Measurements from ENCODE around the gene SUMO3. TPM values are rescaled to one million over a fixed set of nuclear protein-coding genes. Genes with fewer than 3 reads are reported as not detected.

SUMO3 gene
- total RNA-seq, 4 donors from 2014 or later, result 18.3 to 56.7 (median 38.1) TPM

DNA sequence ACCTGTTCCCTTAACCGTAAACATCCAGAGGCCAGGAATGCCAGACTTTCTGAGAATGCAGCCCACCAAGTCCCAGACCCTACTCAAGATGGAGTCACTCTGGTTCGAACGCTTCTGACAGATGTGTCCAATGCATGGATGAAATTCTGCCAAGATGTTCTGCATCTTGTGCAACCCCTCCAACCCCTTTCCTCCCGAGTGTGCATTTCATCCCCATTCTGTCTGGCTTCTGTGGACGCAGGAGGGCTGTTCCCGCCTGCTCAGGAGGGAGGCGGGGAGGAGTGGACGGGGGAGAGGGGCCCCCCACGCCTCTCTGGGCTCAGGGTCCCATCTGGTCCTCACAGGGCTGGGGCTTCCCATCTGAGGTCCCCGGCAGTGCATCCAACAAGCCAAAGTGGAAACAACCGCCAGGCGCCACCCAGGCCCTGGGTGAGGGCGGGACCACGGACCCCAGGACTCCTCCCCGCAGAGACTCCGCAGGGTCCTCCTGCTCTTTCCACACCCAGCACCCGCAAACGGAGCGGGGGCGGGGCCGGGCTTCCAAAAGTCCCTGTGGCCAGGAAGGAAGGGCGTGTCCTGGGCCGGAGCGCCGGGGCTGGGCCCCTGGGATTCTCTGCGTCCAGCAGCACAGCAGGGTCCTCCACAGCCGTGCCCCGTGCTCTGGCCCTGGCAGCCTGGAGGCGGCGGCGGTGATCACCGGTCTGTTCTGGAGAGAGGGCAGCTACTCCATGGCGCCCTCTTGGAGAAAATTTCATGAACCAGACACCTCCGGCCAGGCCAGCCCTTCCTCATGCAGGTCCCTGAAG is 27.8 kb upstream of the SUMO3 start:
- Histone ChIP-seq H3K4me1 (peaks cover 16 to 42% (median 39%) of the 10 kb centered on the region in 4 donors), H3K36me3 (peaks cover 0 to 6% (median 2%) of the 10 kb centered on the region in 4 donors), H3K27ac (peak overlapping the region in 1 of 4 donors; percentile 22), H3K9me3 (no peaks in the 10 kb centered on the region), H3K27me3 (no peaks in the 10 kb centered on the region), H3K4me3 (peak overlapping the region in 3 of 4 donors; percentile 10 to 39 (median 23))
- in situ Hi-C loops (cut with MboI; ENCODE audit: low pct_ligation_motif_present in 1 of 4, low pct_unique_long_range_greater_than_20kb in 1 of 4, low sequenced_read_pairs in 3 of 4) (no loop called here), intact Hi-C loops (cut with DNase I; ENCODE audit: low total_unique reads) (no loop called here)
- WGBS, 2 donors (ENCODE audit: low coverage in 1 of 2), result 7% methylated on average over 28 of the region's 34 CpGs; no CpG with 5 or more reads in 1 of the 2 donors
- TF ChIP-seq POLR2AphosphoS5 (IDR thresholded peaks at IDR 0.05), result no peak
- TF ChIP-seq, protein P1, sequence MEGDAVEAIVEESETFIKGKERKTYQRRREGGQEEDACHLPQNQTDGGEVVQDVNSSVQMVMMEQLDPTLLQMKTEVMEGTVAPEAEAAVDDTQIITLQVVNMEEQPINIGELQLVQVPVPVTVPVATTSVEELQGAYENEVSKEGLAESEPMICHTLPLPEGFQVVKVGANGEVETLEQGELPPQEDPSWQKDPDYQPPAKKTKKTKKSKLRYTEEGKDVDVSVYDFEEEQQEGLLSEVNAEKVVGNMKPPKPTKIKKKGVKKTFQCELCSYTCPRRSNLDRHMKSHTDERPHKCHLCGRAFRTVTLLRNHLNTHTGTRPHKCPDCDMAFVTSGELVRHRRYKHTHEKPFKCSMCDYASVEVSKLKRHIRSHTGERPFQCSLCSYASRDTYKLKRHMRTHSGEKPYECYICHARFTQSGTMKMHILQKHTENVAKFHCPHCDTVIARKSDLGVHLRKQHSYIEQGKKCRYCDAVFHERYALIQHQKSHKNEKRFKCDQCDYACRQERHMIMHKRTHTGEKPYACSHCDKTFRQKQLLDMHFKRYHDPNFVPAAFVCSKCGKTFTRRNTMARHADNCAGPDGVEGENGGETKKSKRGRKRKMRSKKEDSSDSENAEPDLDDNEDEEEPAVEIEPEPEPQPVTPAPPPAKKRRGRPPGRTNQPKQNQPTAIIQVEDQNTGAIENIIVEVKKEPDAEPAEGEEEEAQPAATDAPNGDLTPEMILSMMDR (IDR thresholded peaks at IDR 0.05), result peak in 3 of 5 experiments; percentile 13 to 25 (median 19)
- DNase-seq, result peak; percentile 68

DNA sequence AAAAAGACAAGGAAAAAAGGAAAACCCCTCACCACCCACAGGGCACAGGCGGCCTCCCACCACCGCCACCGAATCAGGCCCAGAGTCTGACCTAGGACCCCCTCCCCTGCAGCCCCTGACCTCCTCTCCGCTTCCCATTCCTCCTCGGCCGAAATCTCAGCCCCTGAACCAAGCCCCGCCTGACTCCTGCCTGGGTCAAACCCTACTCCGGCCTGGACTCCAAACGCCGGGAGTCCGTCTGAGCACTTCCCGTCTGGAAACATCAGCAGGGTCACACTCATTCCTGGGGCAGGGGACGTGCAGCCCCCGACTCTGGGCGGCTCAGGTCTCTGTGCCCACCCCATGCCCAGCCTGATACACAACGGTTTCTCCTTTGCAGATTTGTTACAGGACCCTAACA is 26.4 kb upstream of the SUMO3 start:
- H3K36me3 ChIP-seq, result no peaks in the 10 kb centered on the region
- no peaks in the 10 kb centered on the region for H3K27me3 ChIP-seq
- no peak overlapping the region for H3K4me3 ChIP-seq
- TF ChIP-seq POLR2AphosphoS5 (IDR thresholded peaks at IDR 0.05) (no peak), POLR2A (IDR thresholded peaks at IDR 0.05) (no peak)
- no peak overlapping the region for H3K27ac ChIP-seq
- peaks cover 16 to 30% (median 29%) of the 10 kb centered on the region in 4 donors for H3K4me1 ChIP-seq
- no peaks in the 10 kb centered on the region for H3K9me3 ChIP-seq
- 78% methylated on average over 11 to 16 of the region's 16 CpGs for WGBS, 2 donors (ENCODE audit: low coverage in 1 of 2)
- intact Hi-C loops (cut with DNase I; ENCODE audit: low total_unique reads), result no loop called here
- no peak for DNase-seq
- in situ Hi-C loops (cut with MboI; ENCODE audit: low pct_ligation_motif_present in 1 of 4, low pct_unique_long_range_greater_than_20kb in 1 of 4, low sequenced_read_pairs in 3 of 4), result no loop called here

DNA sequence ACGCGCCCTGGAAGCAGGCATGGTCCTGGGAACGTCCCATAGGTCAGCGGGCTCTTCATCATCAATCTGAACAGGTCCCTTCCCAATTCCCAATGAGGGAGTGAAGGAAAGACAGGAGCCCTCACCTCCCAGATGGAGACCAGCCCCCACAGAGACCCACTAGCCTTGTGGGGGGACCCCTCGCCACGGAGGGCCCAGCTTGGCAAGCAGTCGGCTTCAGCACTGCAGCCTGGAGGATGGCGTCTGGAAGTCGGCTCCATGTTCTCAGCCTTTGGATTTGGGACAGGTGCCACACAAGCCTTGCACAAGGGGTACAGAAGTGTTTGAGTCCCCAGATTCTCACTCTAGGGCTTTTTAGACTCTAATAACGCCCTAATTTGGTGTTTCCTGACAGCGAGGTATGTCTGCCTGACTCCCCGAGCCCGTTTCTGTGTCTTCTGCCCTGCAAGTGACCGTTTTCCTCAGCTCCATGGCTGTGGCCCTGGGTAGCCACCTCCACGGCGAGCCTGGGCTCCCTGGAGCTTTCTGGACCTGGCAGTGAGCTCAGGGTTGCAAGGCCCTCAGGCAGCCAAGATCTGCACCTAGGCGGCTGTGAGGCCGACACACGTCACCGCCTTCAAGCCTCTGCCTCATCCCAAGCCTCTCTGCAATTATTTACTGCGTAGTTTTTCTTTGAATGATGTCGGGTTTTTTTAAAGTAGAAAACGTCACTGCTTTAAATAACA is 25.0 kb upstream of the SUMO3 start:
- Histone ChIP-seq H3K4me1 (peaks cover 16 to 22% (median 18%) of the 10 kb centered on the region in 4 donors), H3K4me3 (no peak overlapping the region), H3K36me3 (no peaks in the 10 kb centered on the region), H3K27me3 (no peaks in the 10 kb centered on the region), H3K27ac (no peak overlapping the region), H3K9me3 (no peaks in the 10 kb centered on the region)
- in situ Hi-C loops (cut with MboI; ENCODE audit: low pct_ligation_motif_present in 1 of 4, low pct_unique_long_range_greater_than_20kb in 1 of 4, low sequenced_read_pairs in 3 of 4), result no loop called here
- DNase-seq, result no peak
- intact Hi-C loops (cut with DNase I; ENCODE audit: low total_unique reads), result no loop called here
- WGBS, 2 donors (ENCODE audit: low coverage in 1 of 2), result 80% methylated on average over 23 of the region's 23 CpGs; no CpG with 5 or more reads in 1 of the 2 donors
- TF ChIP-seq EP300 (IDR thresholded peaks at IDR 0.05; ENCODE audit: low read depth) (no peak), POLR2A (IDR thresholded peaks at IDR 0.05) (no peak), POLR2AphosphoS5 (IDR thresholded peaks at IDR 0.05) (no peak)
- TF ChIP-seq, protein P1 (IDR thresholded peaks at IDR 0.05), result no peak

DNA sequence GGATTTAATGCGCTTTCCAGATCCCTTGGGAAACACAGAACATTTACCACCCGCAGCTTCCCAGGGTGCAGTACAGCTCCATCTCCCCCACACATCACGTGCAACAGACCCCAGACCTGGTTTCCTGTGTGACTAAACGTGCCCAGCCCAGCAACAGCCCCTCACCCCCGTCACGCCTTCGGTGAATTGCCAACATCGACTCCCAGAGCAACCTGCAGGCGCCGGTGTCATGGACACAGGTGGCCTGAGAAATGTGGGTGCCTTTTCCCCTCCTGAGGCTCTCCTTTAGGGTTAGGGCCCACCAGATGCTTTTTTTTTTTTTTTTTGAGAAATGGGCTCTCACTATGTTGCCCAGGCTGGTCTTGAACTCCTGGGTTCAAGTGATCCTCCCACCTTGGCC is 24.2 kb upstream of the SUMO3 start:
- Histone ChIP-seq H3K4me3 (no peak overlapping the region), H3K9me3 (no peaks in the 10 kb centered on the region), H3K36me3 (no peaks in the 10 kb centered on the region), H3K27me3 (no peaks in the 10 kb centered on the region), H3K4me1 (peaks cover 16 to 19% (median 17%) of the 10 kb centered on the region in 4 donors), H3K27ac (no peak overlapping the region)
- in situ Hi-C loops (cut with MboI; ENCODE audit: low pct_ligation_motif_present in 1 of 4, low pct_unique_long_range_greater_than_20kb in 1 of 4, low sequenced_read_pairs in 3 of 4), result no loop called here
- 81 to 90% methylated on average over 2 to 10 of the region's 10 CpGs for WGBS, 2 donors (ENCODE audit: low coverage in 1 of 2)
- intact Hi-C loops (cut with DNase I; ENCODE audit: low total_unique reads), result no loop called here
- DNase-seq, result no peak
- TF ChIP-seq POLR2A (IDR thresholded peaks at IDR 0.05) (no peak), EP300 (IDR thresholded peaks at IDR 0.05; ENCODE audit: low read depth) (no peak), POLR2AphosphoS5 (IDR thresholded peaks at IDR 0.05) (no peak)
- TF ChIP-seq, protein P1 (IDR thresholded peaks at IDR 0.05), result no peak
